Measurements from ENCODE around the gene FOCAD.
"Not testable (repeated sequence)": the region's sequence is repeated elsewhere in the genome, so short reads cannot be mapped to it uniquely, and the experiment has no call there.

The FOCAD gene

GRCh38 chr9:20650750-20651299 lies 33.2 kb upstream of the FOCAD start:
- Histone ChIP-seq H3K4me1 (no peaks in the 10 kb centered on the region), H3K27me3 (no peaks in the 10 kb centered on the region), H3K36me3 (no peaks in the 10 kb centered on the region), H3K9me3 (no peaks in the 10 kb centered on the region), H3K4me2 (no peak overlapping the region), H3K4me3 (no peak overlapping the region), H4K20me1 (no peaks in the 10 kb centered on the region), H3K27ac (no peak overlapping the region), H3K9ac (no peak overlapping the region)
- TF ChIP-seq Cebpa-rat (IDR thresholded peaks at IDR 0.05): no peak

- no peak overlapping the region for H3K9ac ChIP-seq
- H4K20me1 ChIP-seq: no peaks in the 10 kb centered on the region
- H3K27me3 ChIP-seq: no peaks in the 10 kb centered on the region
- no peaks in the 10 kb centered on the region for H3K4me1 ChIP-seq
- TF ChIP-seq Cebpa-rat (IDR thresholded peaks at IDR 0.05): no peak
- H3K4me2 ChIP-seq: no peak overlapping the region
- H3K27ac ChIP-seq: no peak overlapping the region
- H3K36me3 ChIP-seq: no peaks in the 10 kb centered on the region
- H3K9me3 ChIP-seq: no peaks in the 10 kb centered on the region
- no peak overlapping the region for H3K4me3 ChIP-seq
Observed at GRCh38 chr9:20651939-20652338, 32.1 kb upstream of the FOCAD start.

GRCh38 chr9:20658246-20658667 lies 25.8 kb upstream of the FOCAD start:
- H3K9ac ChIP-seq, H4K20me1 ChIP-seq, H3K27ac ChIP-seq, H3K27me3 ChIP-seq, H3K36me3 ChIP-seq, H3K4me2 ChIP-seq, H3K4me3 ChIP-seq, H3K4me1 ChIP-seq, H3K9me3 ChIP-seq: not testable (repeated sequence)

GRCh38 chr9:20658677-20659473 lies 25.2 kb upstream of the FOCAD start:
- Histone ChIP-seq H3K4me2 (no peak overlapping the region), H3K9ac (no peak overlapping the region), H3K36me3 (no peaks in the 10 kb centered on the region), H3K4me3 (no peak overlapping the region), H3K27me3 (no peaks in the 10 kb centered on the region), H3K4me1 (no peaks in the 10 kb centered on the region), H3K27ac (no peak overlapping the region), H4K20me1 (no peaks in the 10 kb centered on the region), H3K9me3 (no peaks in the 10 kb centered on the region)
- no peak for TF ChIP-seq Cebpa-rat (IDR thresholded peaks at IDR 0.05)

- Histone ChIP-seq H3K4me2 (no peak overlapping the region), H3K27ac (no peak overlapping the region), H3K27me3 (no peaks in the 10 kb centered on the region), H3K9me3 (no peaks in the 10 kb centered on the region), H3K9ac (no peak overlapping the region), H4K20me1 (no peaks in the 10 kb centered on the region), H3K4me1 (no peaks in the 10 kb centered on the region), H3K4me3 (no peak overlapping the region), H3K36me3 (no peaks in the 10 kb centered on the region)
- no peak for TF ChIP-seq Cebpa-rat (IDR thresholded peaks at IDR 0.05)
Observed at GRCh38 chr9:20659474-20659967, 24.5 kb upstream of the FOCAD start.

GRCh38 chr9:20662156-20662555 lies 21.9 kb upstream of the FOCAD start:
- no peaks in the 10 kb centered on the region for H3K4me1 ChIP-seq
- H3K4me3 ChIP-seq: no peak overlapping the region
- no peaks in the 10 kb centered on the region for H3K36me3 ChIP-seq
- no peak overlapping the region for H3K4me2 ChIP-seq
- no peaks in the 10 kb centered on the region for H4K20me1 ChIP-seq
- H3K27me3 ChIP-seq: no peaks in the 10 kb centered on the region
- TF ChIP-seq Cebpa-rat (IDR thresholded peaks at IDR 0.05): no peak
- H3K27ac ChIP-seq: no peak overlapping the region
- no peak overlapping the region for H3K9ac ChIP-seq
- H3K9me3 ChIP-seq: no peaks in the 10 kb centered on the region

- Histone ChIP-seq H3K36me3 (no peaks in the 10 kb centered on the region), H3K27me3 (no peaks in the 10 kb centered on the region), H4K20me1 (no peaks in the 10 kb centered on the region), H3K27ac (no peak overlapping the region), H3K4me2 (no peak overlapping the region), H3K9ac (no peak overlapping the region), H3K4me3 (no peak overlapping the region), H3K9me3 (no peaks in the 10 kb centered on the region), H3K4me1 (no peaks in the 10 kb centered on the region)
- TF ChIP-seq Cebpa-rat (IDR thresholded peaks at IDR 0.05): no peak
Observed at GRCh38 chr9:20663133-20663532, 20.9 kb upstream of the FOCAD start.

- Histone ChIP-seq H4K20me1 (no peaks in the 10 kb centered on the region), H3K4me3 (no peak overlapping the region), H3K9me3 (no peaks in the 10 kb centered on the region), H3K4me1 (no peaks in the 10 kb centered on the region), H3K4me2 (no peak overlapping the region), H3K27ac (no peak overlapping the region), H3K27me3 (no peaks in the 10 kb centered on the region), H3K36me3 (no peaks in the 10 kb centered on the region), H3K9ac (no peak overlapping the region)
- TF ChIP-seq Cebpa-rat (IDR thresholded peaks at IDR 0.05): no peak
Observed at GRCh38 chr9:20664501-20664900, 19.6 kb upstream of the FOCAD start.

GRCh38 chr9:20670395-20670794 lies 13.7 kb upstream of the FOCAD start:
- H3K36me3 ChIP-seq: no peaks in the 10 kb centered on the region
- no peak overlapping the region for H3K27ac ChIP-seq
- no peaks in the 10 kb centered on the region for H3K4me1 ChIP-seq
- no peaks in the 10 kb centered on the region for H3K9me3 ChIP-seq
- H3K4me2 ChIP-seq: no peak overlapping the region
- H4K20me1 ChIP-seq: no peaks in the 10 kb centered on the region
- H3K27me3 ChIP-seq: no peaks in the 10 kb centered on the region
- H3K9ac ChIP-seq: no peak overlapping the region
- TF ChIP-seq Cebpa-rat (IDR thresholded peaks at IDR 0.05): no peak
- no peak overlapping the region for H3K4me3 ChIP-seq

GRCh38 chr9:20671635-20672034 lies 12.4 kb upstream of the FOCAD start:
- no peak for TF ChIP-seq Cebpa-rat (IDR thresholded peaks at IDR 0.05)
- Histone ChIP-seq H3K4me3 (no peak overlapping the region), H3K9ac (no peak overlapping the region), H3K27me3 (no peaks in the 10 kb centered on the region), H3K36me3 (no peaks in the 10 kb centered on the region), H3K9me3 (no peaks in the 10 kb centered on the region), H4K20me1 (no peaks in the 10 kb centered on the region), H3K4me1 (no peaks in the 10 kb centered on the region), H3K27ac (no peak overlapping the region), H3K4me2 (no peak overlapping the region)

- H3K4me1 ChIP-seq, H3K27ac ChIP-seq, H4K20me1 ChIP-seq, H3K4me3 ChIP-seq, H3K27me3 ChIP-seq, H3K9ac ChIP-seq, H3K4me2 ChIP-seq, H3K9me3 ChIP-seq, H3K36me3 ChIP-seq: not testable (repeated sequence)
Observed at GRCh38 chr9:20673537-20673936, 10.5 kb upstream of the FOCAD start.
